IMR-90 (cell line): Measurements from ENCODE around the gene E2F4. TPM values are rescaled to one million over a fixed set of nuclear protein-coding genes. Genes with fewer than 3 reads are reported as not detected.

Source experiments
- ATAC-seq: fragments of 200-7000 bp; cut with Tn5 transposase; 2 replicates; pipeline ENCODE4 v1.9.1; 2020; ENCODE audit warnings: low read depth, mild to moderate bottlenecking, moderate library complexity
- BruUV-seq: library from RNA; stranded (reverse); fragments of 400-500 nt; replicated peaks from 2 replicates; lab custom pipeline; 2021; lab: Mats Ljungman, UMichigan
- CTCF ChIA-PET: fragments of 300-600 bp; formaldehyde crosslinking; extraction: SDS; loops from one replicate; lab custom pipeline; 2021; ENCODE audit warnings: antibody characterized with exemption; lab: Yijun Ruan, JAX
- POLR2A ChIA-PET: fragments of 300-600 bp; sonication (Branson Sonifier 250); formaldehyde crosslinking; loops from one replicate; lab custom pipeline; 2022; ENCODE audit warnings: antibody characterized with exemption; ENCODE audit not compliant: unreplicated experiment; lab: Charles Lee
- DNase-seq: peaks from one replicate; pipeline ENCODE4 v3.0.0; 2013
- H2AFZ ChIP-seq: replicated peaks from 2 replicates; pipeline ENCODE3; 2013; ENCODE audit warnings: low read length, mild to moderate bottlenecking; ENCODE audit not compliant: poor library complexity
- H2AK5ac ChIP-seq: 2 replicates; pipeline ENCODE4 v1.6.1; 2013; ENCODE audit warnings: low read depth, low read length, inconsistent platforms
- H2AK9ac ChIP-seq: replicated peaks from 2 replicates; pipeline ENCODE3; 2013; ENCODE audit warnings: mild to moderate bottlenecking, low read depth, low read length, moderate library complexity; ENCODE audit not compliant: poor library complexity
- H2BK120ac ChIP-seq: 2 replicates; pipeline ENCODE4 v1.6.1; 2013; ENCODE audit warnings: low read depth, low read length, inconsistent platforms
- H2BK15ac ChIP-seq: 3 replicates; pipeline ENCODE4 v1.6.1; 2013; ENCODE audit warnings: low read depth, low read length, inconsistent platforms
- H2BK20ac ChIP-seq: 2 replicates; pipeline ENCODE4 v1.6.1; 2013; ENCODE audit warnings: low read depth, mild to moderate bottlenecking, inconsistent platforms, low read length, moderate library complexity
- H2BK5ac ChIP-seq: 2 replicates; pipeline ENCODE4 v1.6.1; 2013; ENCODE audit warnings: mild to moderate bottlenecking, low read depth, low read length, inconsistent platforms; ENCODE audit not compliant: poor library complexity, severe bottlenecking
- H3K14ac ChIP-seq: replicated peaks from 2 replicates; pipeline ENCODE4 v1.6.1; 2013; ENCODE audit warnings: low read depth, low read length, inconsistent platforms
- H3K18ac ChIP-seq: 2 replicates; pipeline ENCODE4 v1.6.1; 2013; ENCODE audit warnings: low read depth, low read length, control low read depth
- H3K23ac ChIP-seq: 2 replicates; pipeline ENCODE4 v1.6.1; 2013; ENCODE audit warnings: low read depth, low read length, inconsistent platforms
- H3K27ac ChIP-seq: 2 replicates; pipeline ENCODE4 v1.5.1; 2013; ENCODE audit warnings: mild to moderate bottlenecking, control low read depth, low read length; ENCODE audit not compliant: insufficient read depth
- H3K27me3 ChIP-seq: 2 replicates; pipeline ENCODE4 v1.6.1; 2013; ENCODE audit warnings: low read length; ENCODE audit not compliant: control insufficient read depth, insufficient read depth
- H3K36me3 ChIP-seq: 2 replicates; pipeline ENCODE4 v1.6.1; 2013; ENCODE audit warnings: low read length, mixed read lengths; ENCODE audit not compliant: control insufficient read depth, insufficient read depth
- H3K4ac ChIP-seq: 2 replicates; pipeline ENCODE4 v1.6.1; 2013; ENCODE audit warnings: low read depth, low read length, inconsistent platforms
- H3K4me1 ChIP-seq: 2 replicates; pipeline ENCODE4 v1.6.1; 2013; ENCODE audit warnings: low read length, mixed read lengths; ENCODE audit not compliant: control insufficient read depth, insufficient read depth
- H3K4me2 ChIP-seq: 2 replicates; pipeline ENCODE4 v1.6.1; 2013; ENCODE audit warnings: low read depth, mild to moderate bottlenecking, control low read depth, low read length, moderate library complexity
- H3K4me3 ChIP-seq: 2 replicates; pipeline ENCODE4 v1.5.1; 2013; ENCODE audit warnings: low read depth, mild to moderate bottlenecking, control low read depth, low read length, moderate library complexity; ENCODE audit not compliant: insufficient read depth
- H3K56ac ChIP-seq: 2 replicates; pipeline ENCODE4 v1.6.1; 2013; ENCODE audit warnings: low read length, inconsistent platforms; ENCODE audit not compliant: insufficient read depth; ENCODE audit errors: extremely low read depth
- H3K79me1 ChIP-seq, 2 experiments: 2 replicates each; pipeline ENCODE4 v1.6.1; 2013; ENCODE audit warnings: low read length in 2 of 2, inconsistent platforms in 1 of 2, low read depth in 1 of 2
- H3K9ac ChIP-seq: 2 replicates; pipeline ENCODE4 v1.6.1; 2013; ENCODE audit warnings: low read depth, low read length, control low read depth
- H3K9me1 ChIP-seq: 2 replicates; pipeline ENCODE4 v1.6.1; 2013; ENCODE audit warnings: low read length, inconsistent platforms; ENCODE audit not compliant: insufficient read depth
- H3K9me3 ChIP-seq: 2 replicates; pipeline ENCODE4 v1.6.1; 2013; ENCODE audit warnings: low read length; ENCODE audit not compliant: control insufficient read depth, insufficient read depth
- H4K20me1 ChIP-seq: 2 replicates; pipeline ENCODE4 v1.6.1; 2013; ENCODE audit warnings: low read length, inconsistent platforms; ENCODE audit not compliant: insufficient read depth
- H4K5ac ChIP-seq: 2 replicates; pipeline ENCODE4 v1.6.1; 2013; ENCODE audit warnings: mild to moderate bottlenecking, low read depth, low read length, control low read depth
- H4K8ac ChIP-seq, 2 experiments: 2 replicates each; pipeline ENCODE4 v1.6.1; 2013; ENCODE audit warnings: low read depth in 2 of 2, low read length in 2 of 2, control low read depth in 1 of 2, inconsistent platforms in 1 of 2
- H4K91ac ChIP-seq: 2 replicates; pipeline ENCODE4 v1.6.1; 2013; ENCODE audit warnings: low read depth, low read length, inconsistent platforms; ENCODE audit not compliant: insufficient read depth
- RFX5 ChIP-seq: IDR thresholded peaks from 2 replicates; pipeline ENCODE4 v1.8.0; 2012; ENCODE audit warnings: low read depth, mild to moderate bottlenecking, low read length, moderate library complexity
- WGBS, 2 experiments: methylation state at CpG; one replicate each; pipeline versions ENCODE4 v1.1.5 to v1.1.7; 2013; ENCODE audit warnings: missing lambda C conversion rate in 2 of 2; ENCODE audit not compliant: insufficient read length in 1 of 2; ENCODE audit errors: extremely low coverage in 2 of 2; 5-methylcytosine and 5-hydroxymethylcytosine counted together
- dilution Hi-C: fragments of 300-500 bp; cut with HindIII; formaldehyde crosslinking; loops from one replicate; pipeline ENCODE4 v1.14.3; 2018; ENCODE audit warnings: low sequenced_read_pairs; ENCODE audit not compliant: unreplicated experiment
- in situ Hi-C: fragments of 300-500 bp; cut with MboI; formaldehyde crosslinking; loops from 3 replicates; pipeline ENCODE4 v1.14.3; 2019; ENCODE audit warnings: low sequenced_read_pairs, inconsistent platforms, mixed read lengths
- intact Hi-C: fragments of 100-400 bp; cut with micrococcal nuclease; formaldehyde crosslinking; loops from 2 replicates; pipeline ENCODE4 v1.10.0; 2022
- polyA plus RNA-seq, 3 experiments: library from polyadenylated mRNA; depleted of rRNA; stranded (reverse); fragments of >200 nt; gene quantifications; 2 replicates each; pipeline ENCODE4 v1.2.3, GENCODE V29; 2012; ENCODE audit warnings: low replicate concordance in 1 of 3
- total RNA-seq: library from RNA; depleted of rRNA; stranded (reverse); fragments of >200 nt; gene quantifications from 2 replicates; pipeline ENCODE4 v1.2.3, GENCODE V29; 2012
- TF ChIP-seq, protein P1 (sequence below): fragments of 150-350 bp; IDR thresholded peaks from 2 replicates; pipeline ENCODE4 v1.6.1; 2016; ENCODE audit warnings: low read depth, mild to moderate bottlenecking, low read length, moderate library complexity, borderline replicate concordance

The E2F4 gene
- total and polyA plus RNA-seq, 2 of the 4 experiments (the other 2 are of a cell fraction): 63.4 to 103 TPM

DNA sequence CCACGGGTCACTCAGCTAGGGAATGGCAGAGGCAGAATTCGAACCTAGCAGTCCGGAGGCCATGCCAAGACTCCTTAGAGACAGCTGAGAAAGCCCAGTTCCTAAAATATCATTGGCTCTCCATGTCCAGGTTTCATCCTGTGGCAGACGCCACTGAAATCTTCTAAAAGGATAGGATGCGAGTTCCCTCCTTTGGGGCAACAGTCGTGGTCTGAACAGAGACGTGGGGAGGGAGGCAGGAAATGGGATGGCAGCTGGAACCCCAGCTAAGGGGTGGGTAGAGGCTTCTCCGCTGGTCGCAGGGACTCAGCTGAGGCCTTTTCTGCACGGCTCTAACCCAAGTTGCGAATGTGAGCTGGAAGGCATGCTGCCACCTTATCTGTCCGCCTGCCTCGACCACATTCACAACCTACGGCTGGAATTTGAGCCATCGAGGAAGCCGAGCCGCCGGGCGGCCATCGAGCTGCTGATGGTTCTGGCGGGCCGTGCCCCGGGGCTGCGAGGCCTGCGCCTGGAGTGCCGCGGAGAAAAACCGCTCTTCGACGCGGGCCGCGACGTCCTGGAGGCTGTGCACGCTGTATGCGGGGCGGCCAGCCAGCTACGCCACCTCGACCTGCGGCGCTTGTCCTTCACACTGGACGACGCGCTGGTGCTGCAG, 29.3 kb upstream of the E2F4 start:
- peak overlapping the region; percentile 83 for H2AFZ ChIP-seq
- no peaks in the 10 kb centered on the region for H3K9me3 ChIP-seq
- TF ChIP-seq, protein P1, sequence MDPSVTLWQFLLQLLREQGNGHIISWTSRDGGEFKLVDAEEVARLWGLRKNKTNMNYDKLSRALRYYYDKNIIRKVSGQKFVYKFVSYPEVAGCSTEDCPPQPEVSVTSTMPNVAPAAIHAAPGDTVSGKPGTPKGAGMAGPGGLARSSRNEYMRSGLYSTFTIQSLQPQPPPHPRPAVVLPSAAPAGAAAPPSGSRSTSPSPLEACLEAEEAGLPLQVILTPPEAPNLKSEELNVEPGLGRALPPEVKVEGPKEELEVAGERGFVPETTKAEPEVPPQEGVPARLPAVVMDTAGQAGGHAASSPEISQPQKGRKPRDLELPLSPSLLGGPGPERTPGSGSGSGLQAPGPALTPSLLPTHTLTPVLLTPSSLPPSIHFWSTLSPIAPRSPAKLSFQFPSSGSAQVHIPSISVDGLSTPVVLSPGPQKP: no peak
- peak; percentile 91 for TF ChIP-seq RFX5
- DNase-seq (no peak), ATAC-seq (no peak)
- H3K56ac ChIP-seq: no peak overlapping the region
- ChIA-PET POLR2A (no interaction called here), CTCF (no interaction called here)
- peaks cover 24% of the 10 kb centered on the region; the same call in 1 of the 2 replicates for H3K27me3 ChIP-seq
- dilution Hi-C loops (no loop called here), in situ Hi-C loops (no loop called here), intact Hi-C loops (no loop called here)
- no peak overlapping the region for H2AK5ac ChIP-seq
- H3K9me1 ChIP-seq: peaks cover 5% of the 10 kb centered on the region; the same call in 1 of the 2 replicates
- no peak overlapping the region for H4K8ac ChIP-seq
- no peak overlapping the region for H3K23ac ChIP-seq
- no peak overlapping the region for H2AK9ac ChIP-seq
- H2BK20ac ChIP-seq: no peak overlapping the region
- no peak overlapping the region for H3K14ac ChIP-seq
- H4K91ac ChIP-seq: no peak overlapping the region
- H3K36me3 ChIP-seq: peaks cover 3% of the 10 kb centered on the region; the same call in 1 of the 2 replicates
- H2BK15ac ChIP-seq: no peak overlapping the region
- H4K5ac ChIP-seq: no peak overlapping the region
- H3K4me1 ChIP-seq: peaks cover 18% of the 10 kb centered on the region; the same call in 1 of the 2 replicates
- H4K20me1 ChIP-seq: 0 out of 2 replicates have a peak, but pooled peaks cover 5% of the 10 kb centered on the region
- H3K4me3 ChIP-seq: no peak overlapping the region
- H2BK5ac ChIP-seq: no peak overlapping the region
- no peak overlapping the region for H2BK120ac ChIP-seq
- no peak overlapping the region for H3K18ac ChIP-seq
- BruUV-seq: no TSS peak
- no peak overlapping the region for H3K4me2 ChIP-seq
- H3K27ac ChIP-seq: no peak overlapping the region
- 59% methylated on average over 24 of the region's 44 CpGs; no CpG with 5 or more reads in 1 of the 2 experiments for WGBS, 2 experiments
- no peak overlapping the region for H3K9ac ChIP-seq
- H3K79me1 ChIP-seq: peaks cover 10 to 25% of the 10 kb centered on the region in 2 experiments; a peak in 2 of 4 replicates
- no peak overlapping the region for H3K4ac ChIP-seq
